A673 (cell line): ENCODE data around the gene YPEL3.

ENCODE experiments used
- EZH2 ChIP-seq: fragments of 200-600 bp; sonication (generic); IDR thresholded peaks from 2 replicates; pipeline ENCODE4 v1.6.1; 2017; ENCODE audit warnings: borderline replicate concordance, low read depth, mild to moderate bottlenecking, mixed read lengths, antibody characterized with exemption, low read length; ENCODE audit not compliant: poor library complexity, severe bottlenecking
- TF ChIP-seq, protein P1 (sequence below): fragments of 300-800, 200-600 bp; sonication (generic); conservative IDR thresholded peaks from 2 replicates; pipeline ENCODE4 v1.5.1; 2017; ENCODE audit warnings: low read depth, mild to moderate bottlenecking, antibody characterized with exemption, low read length, moderate library complexity, mixed read lengths

DNA sequence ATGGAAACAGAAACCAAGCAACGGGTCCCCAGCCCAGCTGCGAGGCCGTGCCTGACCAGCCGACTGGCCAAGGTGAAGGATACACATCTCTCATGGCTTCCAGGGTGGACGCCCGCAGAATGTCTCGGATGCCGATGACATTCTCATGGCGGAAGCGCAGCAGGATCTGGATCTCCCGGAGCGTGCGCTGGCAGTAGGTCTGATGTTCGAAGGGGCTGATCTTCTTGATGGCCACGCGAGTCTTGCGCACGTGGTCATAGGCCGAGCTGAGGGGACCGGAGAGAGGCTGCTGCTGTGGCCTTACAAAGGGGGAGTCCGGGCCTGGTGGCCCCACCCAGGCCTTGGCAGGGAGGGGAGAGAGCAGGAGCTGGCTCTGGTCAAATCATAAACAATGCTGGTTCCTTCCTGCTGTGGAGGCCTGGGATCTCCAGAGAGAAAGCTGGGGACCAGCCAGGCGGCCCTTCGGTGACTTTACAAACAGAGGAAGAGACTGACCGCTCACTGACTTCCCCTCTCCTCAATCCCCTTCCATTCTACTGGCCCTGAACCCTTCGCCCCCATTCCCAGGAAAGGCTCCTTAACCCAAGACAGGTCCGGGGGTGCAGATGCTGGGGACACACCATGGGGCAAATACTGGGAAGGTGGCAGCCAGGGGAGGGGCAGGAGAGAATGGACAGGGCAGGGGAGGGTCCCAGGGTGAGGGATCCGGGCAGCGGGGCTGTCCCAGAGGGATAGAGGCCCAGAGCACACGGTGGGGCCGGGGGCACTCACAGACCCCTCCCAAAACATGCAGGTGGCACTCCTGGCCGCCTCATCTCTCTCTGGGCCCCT is 25.9 kb upstream of the YPEL3 start:
- TF ChIP-seq, protein P1, sequence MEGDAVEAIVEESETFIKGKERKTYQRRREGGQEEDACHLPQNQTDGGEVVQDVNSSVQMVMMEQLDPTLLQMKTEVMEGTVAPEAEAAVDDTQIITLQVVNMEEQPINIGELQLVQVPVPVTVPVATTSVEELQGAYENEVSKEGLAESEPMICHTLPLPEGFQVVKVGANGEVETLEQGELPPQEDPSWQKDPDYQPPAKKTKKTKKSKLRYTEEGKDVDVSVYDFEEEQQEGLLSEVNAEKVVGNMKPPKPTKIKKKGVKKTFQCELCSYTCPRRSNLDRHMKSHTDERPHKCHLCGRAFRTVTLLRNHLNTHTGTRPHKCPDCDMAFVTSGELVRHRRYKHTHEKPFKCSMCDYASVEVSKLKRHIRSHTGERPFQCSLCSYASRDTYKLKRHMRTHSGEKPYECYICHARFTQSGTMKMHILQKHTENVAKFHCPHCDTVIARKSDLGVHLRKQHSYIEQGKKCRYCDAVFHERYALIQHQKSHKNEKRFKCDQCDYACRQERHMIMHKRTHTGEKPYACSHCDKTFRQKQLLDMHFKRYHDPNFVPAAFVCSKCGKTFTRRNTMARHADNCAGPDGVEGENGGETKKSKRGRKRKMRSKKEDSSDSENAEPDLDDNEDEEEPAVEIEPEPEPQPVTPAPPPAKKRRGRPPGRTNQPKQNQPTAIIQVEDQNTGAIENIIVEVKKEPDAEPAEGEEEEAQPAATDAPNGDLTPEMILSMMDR: no peak
- no peak for TF ChIP-seq EZH2
